Ovary (tissue), 3 donors: ENCODE measurements around the gene ALPK1.

Experiments used
- CTCF ChIP-seq, 3 donors: fragments of 450-650 bp in 2 of 3; fragments of 200-600 bp in 1 of 3; IDR thresholded peaks; one replicate each; pipeline versions ENCODE4 v1.5.1 to v1.8.0; 2016 to 2022; ENCODE audit warnings: antibody characterized with exemption in 3 of 3, mild to moderate bottlenecking in 1 of 3
- EP300 ChIP-seq: sonication (generic); formaldehyde crosslinking; IDR thresholded peaks from one replicate; pipeline ENCODE4 v1.6.1; 2017; ENCODE audit warnings: antibody characterized with exemption
- donor health status: DM: no; HTN: no; CAD: no.

DNA sequence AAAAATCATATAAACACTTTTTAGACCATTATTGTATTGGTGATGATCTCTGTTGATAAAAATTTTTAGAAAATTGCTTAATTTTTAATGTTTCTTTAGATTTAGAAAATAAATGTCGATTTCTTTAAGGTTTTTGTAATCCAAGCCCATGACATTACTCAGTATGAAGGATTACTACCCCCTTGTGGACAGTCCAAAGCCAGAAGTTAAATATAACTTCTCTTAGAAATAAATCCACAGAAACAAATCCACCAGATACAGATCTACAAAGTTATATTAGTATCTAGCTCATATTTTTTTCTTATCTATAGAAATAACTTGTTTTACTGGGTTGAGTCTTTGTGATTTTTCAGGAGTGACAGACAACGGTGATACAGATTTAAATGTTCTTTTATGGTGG lies 30.3 kb upstream of the ALPK1 start:
- TF ChIP-seq EP300 (no peak), CTCF (IDR thresholded peaks at IDR 0.05) (peak in 1 of 3 donors; percentile 38)
